Cardiac fibroblast (primary cell): Measurements from ENCODE around the gene EMID1.

Source experiments
- DNase-seq, 2 donors: peaks; one replicate each; pipeline versions ENCODE4 v3.0.0 to v3.0.0-alpha.2; 2010; ENCODE audit warnings: low read depth in 2 of 2
- H3K4me3 ChIP-seq, 2 donors: replicated peaks in 1 of 2; 1 replicate in 1 of 2; 2 replicates in 1 of 2; pipeline ENCODE4 v1.5.1; 2011; ENCODE audit warnings: low read depth in 2 of 2, low read length in 2 of 2, mild to moderate bottlenecking in 2 of 2, moderate library complexity in 1 of 2
- CTCF ChIP-seq: IDR thresholded peaks from one replicate; pipeline ENCODE4 v1.5.1; 2011; ENCODE audit warnings: low read depth, mild to moderate bottlenecking, low read length, inconsistent platforms

Gene EMID1

GRCh38 chr22:29165321-29166060, 40.2 kb upstream of the EMID1 start:
- no peak for DNase-seq
- TF ChIP-seq CTCF, result no peak
- no peak overlapping the region for H3K4me3 ChIP-seq

GRCh38 chr22:29166180-29166579, 39.5 kb upstream of the EMID1 start:
- DNase-seq, result no peak
- no peak overlapping the region for H3K4me3 ChIP-seq
- TF ChIP-seq CTCF, result no peak

GRCh38 chr22:29167032-29167911, 38.4 kb upstream of the EMID1 start:
- DNase-seq, result no peak
- TF ChIP-seq CTCF, result no peak
- no peak overlapping the region for H3K4me3 ChIP-seq

GRCh38 chr22:29171721-29172120, 34.0 kb upstream of the EMID1 start:
- no peak for TF ChIP-seq CTCF
- DNase-seq, result no peak

GRCh38 chr22:29172216-29172615, 33.5 kb upstream of the EMID1 start:
- no peak for TF ChIP-seq CTCF
- no peak for DNase-seq
- no peak overlapping the region for H3K4me3 ChIP-seq

More at GRCh38 chr22:29171721-29172120, 34.0 kb upstream of the EMID1 start:
- no peak overlapping the region for H3K4me3 ChIP-seq

- no peak overlapping the region for H3K4me3 ChIP-seq
- DNase-seq, result no peak
- no peak for TF ChIP-seq CTCF
Observed at GRCh38 chr22:29175312-29175835, 30.3 kb upstream of the EMID1 start.
